IMR-90 (cell line): ENCODE measurements around the gene KLHL9. TPM values are rescaled to one million over a fixed set of nuclear protein-coding genes. Genes with fewer than 3 reads are reported as not detected.

Experiments
- ATAC-seq: fragments of 200-7000 bp; cut with Tn5 transposase; 2 replicates; pipeline ENCODE4 v1.9.1; 2020; ENCODE audit warnings: low read depth, mild to moderate bottlenecking, moderate library complexity
- BruUV-seq: library from RNA; stranded (reverse); fragments of 400-500 nt; replicated peaks from 2 replicates; lab custom pipeline; 2021; lab: Mats Ljungman, UMichigan
- CTCF ChIA-PET: fragments of 300-600 bp; formaldehyde crosslinking; extraction: SDS; loops from one replicate; lab custom pipeline; 2021; ENCODE audit warnings: antibody characterized with exemption; lab: Yijun Ruan, JAX
- POLR2A ChIA-PET: fragments of 300-600 bp; sonication (Branson Sonifier 250); formaldehyde crosslinking; loops from one replicate; lab custom pipeline; 2022; ENCODE audit warnings: antibody characterized with exemption; ENCODE audit not compliant: unreplicated experiment; lab: Charles Lee
- DNase-seq: peaks from one replicate; pipeline ENCODE4 v3.0.0; 2013
- H2AFZ ChIP-seq: replicated peaks from 2 replicates; pipeline ENCODE3; 2013; ENCODE audit warnings: low read length, mild to moderate bottlenecking; ENCODE audit not compliant: poor library complexity
- H2AK5ac ChIP-seq: 2 replicates; pipeline ENCODE4 v1.6.1; 2013; ENCODE audit warnings: low read depth, low read length, inconsistent platforms
- H2AK9ac ChIP-seq: replicated peaks from 2 replicates; pipeline ENCODE3; 2013; ENCODE audit warnings: mild to moderate bottlenecking, low read depth, low read length, moderate library complexity; ENCODE audit not compliant: poor library complexity
- H2BK120ac ChIP-seq: 2 replicates; pipeline ENCODE4 v1.6.1; 2013; ENCODE audit warnings: low read depth, low read length, inconsistent platforms
- H2BK15ac ChIP-seq: 3 replicates; pipeline ENCODE4 v1.6.1; 2013; ENCODE audit warnings: low read depth, low read length, inconsistent platforms
- H2BK20ac ChIP-seq: 2 replicates; pipeline ENCODE4 v1.6.1; 2013; ENCODE audit warnings: low read depth, mild to moderate bottlenecking, inconsistent platforms, low read length, moderate library complexity
- H2BK5ac ChIP-seq: 2 replicates; pipeline ENCODE4 v1.6.1; 2013; ENCODE audit warnings: mild to moderate bottlenecking, low read depth, low read length, inconsistent platforms; ENCODE audit not compliant: poor library complexity, severe bottlenecking
- H3K14ac ChIP-seq: replicated peaks from 2 replicates; pipeline ENCODE4 v1.6.1; 2013; ENCODE audit warnings: low read depth, low read length, inconsistent platforms
- H3K18ac ChIP-seq: 2 replicates; pipeline ENCODE4 v1.6.1; 2013; ENCODE audit warnings: low read depth, low read length, control low read depth
- H3K23ac ChIP-seq: 2 replicates; pipeline ENCODE4 v1.6.1; 2013; ENCODE audit warnings: low read depth, low read length, inconsistent platforms
- H3K27ac ChIP-seq: 2 replicates; pipeline ENCODE4 v1.5.1; 2013; ENCODE audit warnings: mild to moderate bottlenecking, control low read depth, low read length; ENCODE audit not compliant: insufficient read depth
- H3K27me3 ChIP-seq: 2 replicates; pipeline ENCODE4 v1.6.1; 2013; ENCODE audit warnings: low read length; ENCODE audit not compliant: control insufficient read depth, insufficient read depth
- H3K36me3 ChIP-seq: 2 replicates; pipeline ENCODE4 v1.6.1; 2013; ENCODE audit warnings: low read length, mixed read lengths; ENCODE audit not compliant: control insufficient read depth, insufficient read depth
- H3K4ac ChIP-seq: 2 replicates; pipeline ENCODE4 v1.6.1; 2013; ENCODE audit warnings: low read depth, low read length, inconsistent platforms
- H3K4me1 ChIP-seq: 2 replicates; pipeline ENCODE4 v1.6.1; 2013; ENCODE audit warnings: low read length, mixed read lengths; ENCODE audit not compliant: control insufficient read depth, insufficient read depth
- H3K4me2 ChIP-seq: 2 replicates; pipeline ENCODE4 v1.6.1; 2013; ENCODE audit warnings: low read depth, mild to moderate bottlenecking, control low read depth, low read length, moderate library complexity
- H3K4me3 ChIP-seq: 2 replicates; pipeline ENCODE4 v1.5.1; 2013; ENCODE audit warnings: low read depth, mild to moderate bottlenecking, control low read depth, low read length, moderate library complexity; ENCODE audit not compliant: insufficient read depth
- H3K56ac ChIP-seq: 2 replicates; pipeline ENCODE4 v1.6.1; 2013; ENCODE audit warnings: low read length, inconsistent platforms; ENCODE audit not compliant: insufficient read depth; ENCODE audit errors: extremely low read depth
- H3K79me1 ChIP-seq, 2 experiments: 2 replicates each; pipeline ENCODE4 v1.6.1; 2013; ENCODE audit warnings: low read length in 2 of 2, inconsistent platforms in 1 of 2, low read depth in 1 of 2
- H3K9ac ChIP-seq: 2 replicates; pipeline ENCODE4 v1.6.1; 2013; ENCODE audit warnings: low read depth, low read length, control low read depth
- H3K9me1 ChIP-seq: 2 replicates; pipeline ENCODE4 v1.6.1; 2013; ENCODE audit warnings: low read length, inconsistent platforms; ENCODE audit not compliant: insufficient read depth
- H3K9me3 ChIP-seq: 2 replicates; pipeline ENCODE4 v1.6.1; 2013; ENCODE audit warnings: low read length; ENCODE audit not compliant: control insufficient read depth, insufficient read depth
- H4K20me1 ChIP-seq: 2 replicates; pipeline ENCODE4 v1.6.1; 2013; ENCODE audit warnings: low read length, inconsistent platforms; ENCODE audit not compliant: insufficient read depth
- H4K5ac ChIP-seq: 2 replicates; pipeline ENCODE4 v1.6.1; 2013; ENCODE audit warnings: mild to moderate bottlenecking, low read depth, low read length, control low read depth
- H4K8ac ChIP-seq, 2 experiments: 2 replicates each; pipeline ENCODE4 v1.6.1; 2013; ENCODE audit warnings: low read depth in 2 of 2, low read length in 2 of 2, control low read depth in 1 of 2, inconsistent platforms in 1 of 2
- H4K91ac ChIP-seq: 2 replicates; pipeline ENCODE4 v1.6.1; 2013; ENCODE audit warnings: low read depth, low read length, inconsistent platforms; ENCODE audit not compliant: insufficient read depth
- CTCF ChIP-seq: conservative IDR thresholded peaks from 2 replicates; pipeline ENCODE4 v1.5.1; 2012; ENCODE audit warnings: mild to moderate bottlenecking, low read depth, low read length, improper control_type of control experiment
- MAFK ChIP-seq: IDR thresholded peaks from 2 replicates; pipeline ENCODE4 v1.6.1; 2012; ENCODE audit warnings: low read depth, low read length, improper control_type of control experiment
- MXI1 ChIP-seq: IDR thresholded peaks from 2 replicates; pipeline ENCODE4 v1.6.1; 2012; ENCODE audit warnings: low read depth, mild to moderate bottlenecking, low read length, moderate library complexity, borderline replicate concordance
- NFE2L2 ChIP-seq: fragments of 150-350 bp; IDR thresholded peaks from 2 replicates; pipeline ENCODE4 v1.6.1; 2016; ENCODE audit warnings: low read depth, mild to moderate bottlenecking, low read length
- RCOR1 ChIP-seq: IDR thresholded peaks from 2 replicates; pipeline ENCODE4 v1.6.1; 2012; ENCODE audit warnings: mild to moderate bottlenecking, low read length, improper control_type of control experiment; ENCODE audit not compliant: insufficient replicate concordance
- WGBS, 2 experiments: methylation state at CpG; one replicate each; pipeline versions ENCODE4 v1.1.5 to v1.1.7; 2013; ENCODE audit warnings: missing lambda C conversion rate in 2 of 2; ENCODE audit not compliant: insufficient read length in 1 of 2; ENCODE audit errors: extremely low coverage in 2 of 2; 5-methylcytosine and 5-hydroxymethylcytosine counted together
- dilution Hi-C: fragments of 300-500 bp; cut with HindIII; formaldehyde crosslinking; loops from one replicate; pipeline ENCODE4 v1.14.3; 2018; ENCODE audit warnings: low sequenced_read_pairs; ENCODE audit not compliant: unreplicated experiment
- in situ Hi-C: fragments of 300-500 bp; cut with MboI; formaldehyde crosslinking; loops from 3 replicates; pipeline ENCODE4 v1.14.3; 2019; ENCODE audit warnings: low sequenced_read_pairs, inconsistent platforms, mixed read lengths
- intact Hi-C: fragments of 100-400 bp; cut with micrococcal nuclease; formaldehyde crosslinking; loops from 2 replicates; pipeline ENCODE4 v1.10.0; 2022
- polyA plus RNA-seq, 3 experiments: library from polyadenylated mRNA; depleted of rRNA; stranded (reverse); fragments of >200 nt; gene quantifications; 2 replicates each; pipeline ENCODE4 v1.2.3, GENCODE V29; 2012; ENCODE audit warnings: low replicate concordance in 1 of 3
- total RNA-seq: library from RNA; depleted of rRNA; stranded (reverse); fragments of >200 nt; gene quantifications from 2 replicates; pipeline ENCODE4 v1.2.3, GENCODE V29; 2012

The KLHL9 gene
- total and polyA plus RNA-seq, 2 of the 4 experiments (the other 2 are of a cell fraction), result 12.9 to 46.4 TPM

DNA sequence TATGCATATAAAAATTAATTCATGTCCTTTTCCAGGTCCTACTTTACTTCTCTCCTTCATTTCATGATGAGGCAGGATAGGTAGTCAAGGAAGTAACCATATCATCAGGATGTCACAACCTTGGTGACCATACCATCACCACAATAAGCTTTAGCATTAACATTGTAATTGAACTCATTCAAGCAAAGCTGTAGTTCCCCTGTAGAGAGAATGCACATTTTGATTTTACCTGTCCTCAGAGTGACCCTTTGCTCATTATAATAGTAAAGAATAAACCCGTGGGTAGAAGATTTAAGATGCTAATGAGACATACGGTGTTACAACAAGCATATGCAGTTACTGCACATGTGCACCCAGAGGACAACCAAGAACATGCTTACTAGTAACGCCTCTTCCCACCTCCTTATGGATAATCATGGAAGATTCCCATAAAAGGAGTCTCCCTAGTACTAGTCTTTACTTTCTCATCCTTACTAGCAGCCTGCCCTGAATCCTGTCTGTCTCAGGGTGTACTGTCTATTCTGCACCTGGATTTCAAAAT is 13.3 kb upstream of the KLHL9 start:
- Histone ChIP-seq H2AFZ (no peak overlapping the region), H4K91ac (no peak overlapping the region), H4K5ac (no peak overlapping the region), H2BK120ac (no peak overlapping the region), H3K4me1 (no peaks in the 10 kb centered on the region), H3K18ac (no peak overlapping the region), H3K36me3 (no peaks in the 10 kb centered on the region), H3K4me3 (no peak overlapping the region), H4K8ac (no peak overlapping the region), H3K56ac (no peak overlapping the region), H2AK9ac (no peak overlapping the region), H3K9ac (no peak overlapping the region), H3K27me3 (peaks cover 8% of the 10 kb centered on the region), H2BK5ac (no peak overlapping the region), H3K79me1 (no peaks in the 10 kb centered on the region), H3K4ac (no peak overlapping the region), H3K4me2 (no peak overlapping the region), H2BK20ac (no peak overlapping the region), H3K14ac (no peak overlapping the region), H3K23ac (no peak overlapping the region), H2BK15ac (no peak overlapping the region), H3K27ac (no peak overlapping the region), H3K9me3 (no peaks in the 10 kb centered on the region), H4K20me1 (no peaks in the 10 kb centered on the region), H2AK5ac (no peak overlapping the region), H3K9me1 (no peaks in the 10 kb centered on the region)
- no CpG with 5 or more reads among the region's 3 CpGs for WGBS, 2 experiments
- ATAC-seq, result no peak
- intact Hi-C loops (loop anchor here (5.0 kb wide), 1 partner anchor 34 kb away; no protein-coding TSS in a partner anchor), in situ Hi-C loops (loop anchor here (25.0 kb wide), 2 partner anchors 314 to 664 kb away; partner anchors contain the start of gene CDKN2B), dilution Hi-C loops (no loop called here)
- CTCF ChIA-PET, result no interaction called here
- no peak for DNase-seq
- POLR2A ChIA-PET, result no interaction called here
- BruUV-seq, result no TSS peak
- TF ChIP-seq MAFK, result no peak
- no peak for TF ChIP-seq RCOR1
- TF ChIP-seq MXI1, result no peak
- no peak for TF ChIP-seq NFE2L2
- TF ChIP-seq CTCF, result no peak
